Testis (tissue), 3 donors: Measurements from ENCODE around the gene SEC14L1. TPM values are rescaled to one million over a fixed set of nuclear protein-coding genes. Genes with fewer than 3 reads are reported as not detected.
"Not testable (repeated sequence)": the region's sequence is repeated elsewhere in the genome, so short reads cannot be mapped to it uniquely, and the experiment has no call there.

ENCODE experiments used
- DNase-seq: peaks from one replicate; pipeline ENCODE4 v3.0.0-alpha.2; 2019
- H3K27ac ChIP-seq, 2 donors: fragments of 200-600 bp; sonication (generic); one replicate each; pipeline ENCODE4 v1.5.1; 2019
- H3K27me3 ChIP-seq: fragments of 200-600 bp; sonication (generic); one replicate; pipeline ENCODE4 v1.5.1; 2019
- H3K36me3 ChIP-seq: fragments of 200-600 bp; sonication (generic); one replicate; pipeline ENCODE4 v1.5.1; 2017; ENCODE audit warnings: low read depth; ENCODE audit errors: missing control alignments
- H3K4me1 ChIP-seq: fragments of 200-600 bp; sonication (generic); one replicate; pipeline ENCODE4 v1.5.1; 2019
- H3K4me3 ChIP-seq, 2 donors: fragments of 200-600 bp; sonication (generic); one replicate each; pipeline ENCODE4 v1.5.1; 2017 to 2019
- H3K9me3 ChIP-seq: fragments of 200-600 bp; sonication (generic); one replicate; pipeline ENCODE4 v1.5.1; 2017
- POLR2A ChIP-seq: fragments of 450-650 bp; IDR thresholded peaks from one replicate; pipeline ENCODE4 v1.6.1; 2017; ENCODE audit warnings: antibody characterized with exemption, mild to moderate bottlenecking, moderate library complexity
- WGBS, 2 donors: methylation state at CpG; one replicate each; pipeline ENCODE4 v1.1.5; 2018; 5-methylcytosine and 5-hydroxymethylcytosine counted together
- intact Hi-C: fragments of 100-400 bp; cut with DNase I; formaldehyde crosslinking; loops from one replicate; pipeline ENCODE4 v1.15.1; 2023; ENCODE audit warnings: low total_unique reads
- polyA plus RNA-seq: library from polyadenylated mRNA; stranded (reverse); fragments of 350-450 nt; fragmentation: Illumina TruSeq; extraction: RNeasy Lipid Tissue Mini Kit (QIAGEN cat#74804); gene quantifications from one replicate; pipeline ENCODE4 v1.2.3, GENCODE V29; 2014; ENCODE audit warnings: low read depth, low replicate concordance; ENCODE audit not compliant: insufficient read depth
- total RNA-seq, 2 donors: library from RNA; depleted of rRNA; stranded (reverse); fragments of >200 nt; gene quantifications; one replicate each; pipeline ENCODE4 v1.2.3, GENCODE V29; 2016
- TF ChIP-seq, protein P1 (sequence below), 3 experiments: fragments of 450-650 bp in 2 of 3; fragments of 200-600 bp in 1 of 3; sonication (generic) in 1 of 3; IDR thresholded peaks; one replicate each; pipeline ENCODE4 v1.5.1; 2016 to 2019; ENCODE audit warnings: antibody characterized with exemption in 3 of 3, mild to moderate bottlenecking in 2 of 3, moderate library complexity in 1 of 3

The SEC14L1 gene
- total and polyA plus RNA-seq, 3 donors from 2014 or later, result 143 to 262 (median 240) TPM

DNA sequence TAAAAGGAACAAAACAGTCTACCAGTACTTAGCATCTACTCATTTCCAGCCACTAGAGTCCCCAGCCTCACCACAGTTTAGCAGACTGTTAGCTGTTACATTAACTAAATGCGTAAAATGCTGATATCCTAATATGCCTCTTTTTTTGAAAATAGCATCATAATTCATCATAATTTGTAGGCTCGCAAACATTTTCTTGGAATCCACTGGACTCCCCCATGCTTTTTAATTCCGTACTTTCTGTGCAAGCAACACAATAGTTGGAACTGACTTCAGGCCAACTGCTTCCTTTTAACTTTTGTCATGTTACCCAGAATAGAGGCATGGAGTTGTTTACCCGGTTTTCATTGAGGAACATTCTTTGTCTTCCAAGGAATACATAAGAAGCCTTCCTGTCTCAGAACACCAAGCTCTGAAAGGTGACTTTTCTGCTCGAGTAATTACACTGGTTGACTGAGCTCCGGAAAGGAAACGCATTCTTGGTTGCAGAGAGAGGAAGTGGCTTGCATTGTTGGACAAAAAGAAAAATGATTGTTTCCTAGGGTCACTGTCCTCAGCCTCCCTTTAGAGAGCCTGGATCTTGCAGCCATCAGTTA, 30.9 kb upstream of the SEC14L1 start:
- Histone ChIP-seq H3K4me1 (peaks cover 19% of the 10 kb centered on the region), H3K27me3 (no peaks in the 10 kb centered on the region), H3K9me3 (no peaks in the 10 kb centered on the region), H3K36me3 (no peaks in the 10 kb centered on the region), H3K27ac (peak overlapping the region; percentile 80 to 86), H3K4me3 (no peak overlapping the region)
- WGBS, 2 donors, result 28 to 47% methylated on average over 7 of the region's 7 CpGs
- TF ChIP-seq, protein P1, sequence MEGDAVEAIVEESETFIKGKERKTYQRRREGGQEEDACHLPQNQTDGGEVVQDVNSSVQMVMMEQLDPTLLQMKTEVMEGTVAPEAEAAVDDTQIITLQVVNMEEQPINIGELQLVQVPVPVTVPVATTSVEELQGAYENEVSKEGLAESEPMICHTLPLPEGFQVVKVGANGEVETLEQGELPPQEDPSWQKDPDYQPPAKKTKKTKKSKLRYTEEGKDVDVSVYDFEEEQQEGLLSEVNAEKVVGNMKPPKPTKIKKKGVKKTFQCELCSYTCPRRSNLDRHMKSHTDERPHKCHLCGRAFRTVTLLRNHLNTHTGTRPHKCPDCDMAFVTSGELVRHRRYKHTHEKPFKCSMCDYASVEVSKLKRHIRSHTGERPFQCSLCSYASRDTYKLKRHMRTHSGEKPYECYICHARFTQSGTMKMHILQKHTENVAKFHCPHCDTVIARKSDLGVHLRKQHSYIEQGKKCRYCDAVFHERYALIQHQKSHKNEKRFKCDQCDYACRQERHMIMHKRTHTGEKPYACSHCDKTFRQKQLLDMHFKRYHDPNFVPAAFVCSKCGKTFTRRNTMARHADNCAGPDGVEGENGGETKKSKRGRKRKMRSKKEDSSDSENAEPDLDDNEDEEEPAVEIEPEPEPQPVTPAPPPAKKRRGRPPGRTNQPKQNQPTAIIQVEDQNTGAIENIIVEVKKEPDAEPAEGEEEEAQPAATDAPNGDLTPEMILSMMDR (IDR thresholded peaks at IDR 0.05), result no peak
- no peak for TF ChIP-seq POLR2A
- no peak for DNase-seq
- intact Hi-C loops, result no loop called here

DNA sequence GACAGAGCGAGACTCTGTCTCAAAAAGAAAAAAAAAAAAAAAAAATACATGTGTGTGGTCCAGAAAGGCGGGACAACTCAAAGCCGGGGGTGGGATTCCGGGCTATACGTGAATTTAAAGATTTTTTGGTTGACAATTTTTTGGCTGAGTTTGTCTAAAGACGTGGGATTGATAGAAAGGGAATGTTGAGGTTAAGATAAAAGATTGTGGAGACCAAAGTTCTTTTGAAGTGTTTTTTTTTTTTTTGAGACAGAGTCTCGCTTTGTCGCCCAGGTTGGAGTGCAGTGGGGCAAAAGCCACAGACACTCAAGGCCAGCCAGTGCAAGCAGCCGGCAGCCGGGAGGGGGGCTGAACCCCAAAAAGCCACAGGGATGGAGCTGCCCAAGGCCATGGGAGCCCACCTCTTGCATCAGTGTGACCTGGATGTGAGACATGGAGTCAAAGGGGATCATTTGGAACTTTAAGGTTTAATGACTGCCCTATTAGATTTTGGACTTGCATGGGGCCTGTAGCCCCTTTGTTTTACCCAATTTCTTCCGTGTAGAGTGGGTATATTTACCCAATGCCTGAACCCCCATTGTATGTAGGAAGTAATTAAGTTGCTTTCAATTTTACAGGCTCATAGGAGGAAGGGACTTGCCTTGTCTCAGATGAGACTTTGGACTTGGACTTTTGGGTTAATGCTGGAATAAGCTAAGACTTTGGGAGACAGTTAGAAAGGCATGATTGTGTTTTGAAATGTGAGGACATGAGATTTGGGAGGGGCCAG, 29.4 kb upstream of the SEC14L1 start:
- H3K9me3 ChIP-seq, intact Hi-C loops, H3K36me3 ChIP-seq, H3K27me3 ChIP-seq, DNase-seq, H3K4me3 ChIP-seq: not testable (repeated sequence)
- Histone ChIP-seq H3K27ac (peak overlapping the region in 1 of 2 donors; percentile 86), H3K4me1 (peaks cover 33% of the 10 kb centered on the region)
- 73 to 79% methylated on average over 11 of the region's 11 CpGs for WGBS, 2 donors

DNA sequence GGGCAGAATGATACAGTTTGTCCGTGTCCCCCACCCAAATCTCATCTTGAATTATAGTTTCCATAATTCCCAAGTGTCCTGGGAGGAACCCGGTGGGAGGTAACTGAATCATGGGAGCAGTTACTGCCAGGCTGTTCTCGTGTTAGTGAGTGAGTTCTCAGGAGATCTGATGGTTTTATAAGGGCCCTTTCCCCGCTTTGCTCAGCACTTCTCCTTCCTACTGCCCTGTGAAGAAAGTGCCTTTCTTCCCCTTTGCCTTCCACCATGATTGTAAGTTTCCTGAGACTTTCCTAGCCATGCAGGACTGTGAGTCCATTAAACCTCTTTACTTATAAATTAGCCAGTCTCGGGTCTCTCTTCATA, 28.9 kb upstream of the SEC14L1 start:
- H3K36me3 ChIP-seq, result no peaks in the 10 kb centered on the region
- H3K4me1 ChIP-seq, result peaks cover 34% of the 10 kb centered on the region
- TF ChIP-seq POLR2A, result no peak
- TF ChIP-seq, protein P1 (IDR thresholded peaks at IDR 0.05), result no peak
- peak overlapping the region in 1 of 2 donors; percentile 61 for H3K27ac ChIP-seq
- no peak overlapping the region for H3K4me3 ChIP-seq
- intact Hi-C loops, result no loop called here
- no peaks in the 10 kb centered on the region for H3K9me3 ChIP-seq
- no peaks in the 10 kb centered on the region for H3K27me3 ChIP-seq
- 63 to 64% methylated on average over 5 of the region's 5 CpGs for WGBS, 2 donors
- no peak for DNase-seq

DNA sequence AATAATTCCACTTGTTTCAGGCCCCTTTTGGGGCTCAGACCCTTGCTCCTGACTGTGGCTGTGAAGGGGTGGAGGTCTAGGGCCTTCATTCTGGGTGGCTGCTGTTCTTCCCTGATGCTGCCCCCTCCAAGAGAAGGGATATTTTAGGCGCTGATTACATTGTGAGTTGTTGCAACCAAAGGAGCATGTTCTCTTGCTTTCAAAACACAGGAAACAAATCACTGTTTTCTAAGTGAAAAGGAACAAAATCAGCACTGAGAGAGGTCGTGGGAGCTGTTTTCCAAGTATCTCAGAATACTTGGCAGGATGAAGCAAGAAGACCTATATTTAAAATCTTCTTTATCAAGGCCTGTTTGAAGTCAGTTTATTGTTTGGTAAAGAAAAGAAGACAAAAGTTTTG, 25.3 kb upstream of the SEC14L1 start:
- no peaks in the 10 kb centered on the region for H3K36me3 ChIP-seq
- peak overlapping the region; percentile 25 to 64 for H3K27ac ChIP-seq
- WGBS, 2 donors, result 19 to 31% methylated on average over 2 of the region's 2 CpGs
- H3K4me1 ChIP-seq, result peaks cover 18% of the 10 kb centered on the region
- no peak for DNase-seq
- intact Hi-C loops, result no loop called here
- H3K4me3 ChIP-seq, result no peak overlapping the region
- TF ChIP-seq, protein P1 (IDR thresholded peaks at IDR 0.05), result no peak
- TF ChIP-seq POLR2A, result no peak
- H3K9me3 ChIP-seq, result no peaks in the 10 kb centered on the region
- H3K27me3 ChIP-seq, result no peaks in the 10 kb centered on the region

DNA sequence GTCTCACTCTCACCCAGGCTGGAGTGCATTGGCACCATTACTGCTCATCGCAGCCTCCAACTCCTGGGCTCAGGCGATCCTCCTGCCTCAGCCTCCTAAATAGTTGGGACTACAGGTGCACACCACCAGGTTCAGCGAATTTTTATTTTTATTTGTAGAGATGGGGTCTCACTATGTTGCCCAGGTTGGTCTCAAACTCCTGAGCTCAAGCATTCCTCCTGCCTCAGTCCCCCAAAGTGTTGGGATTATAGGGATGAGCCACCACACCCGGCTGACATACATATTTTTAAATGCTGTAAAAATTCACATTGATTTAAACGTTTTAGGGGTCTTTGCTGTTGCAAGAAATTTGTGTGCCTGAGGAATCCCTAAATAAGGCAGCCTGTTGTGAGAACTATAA, 24.8 kb upstream of the SEC14L1 start:
- no peak for DNase-seq
- Histone ChIP-seq H3K4me3 (no peak overlapping the region), H3K9me3 (no peaks in the 10 kb centered on the region), H3K27ac (peak overlapping the region; percentile 25 to 64), H3K4me1 (peaks cover 20% of the 10 kb centered on the region), H3K27me3 (no peaks in the 10 kb centered on the region), H3K36me3 (no peaks in the 10 kb centered on the region)
- intact Hi-C loops, result no loop called here
- 73 to 82% methylated on average over 5 of the region's 5 CpGs for WGBS, 2 donors
- TF ChIP-seq POLR2A, result no peak
- TF ChIP-seq, protein P1 (IDR thresholded peaks at IDR 0.05), result no peak
